OCI-LY7 (cell line): ENCODE measurements around the gene LIMK2.

Experiments used
- EZH2phosphoT487 ChIP-seq: fragments of 200-600 bp; sonication (generic); IDR thresholded peaks from 2 replicates; pipeline ENCODE4 v1.6.1; 2018; ENCODE audit warnings: low read depth, borderline replicate concordance, mild to moderate bottlenecking, mixed run types, antibody characterized with exemption, low read length, moderate library complexity, mixed read lengths
- TF ChIP-seq, protein P1 (sequence below): fragments of 200-600 bp; sonication (generic); conservative IDR thresholded peaks from 2 replicates; pipeline ENCODE4 v1.5.1; 2014; ENCODE audit warnings: mild to moderate bottlenecking, antibody characterized with exemption, low read length, moderate library complexity, mixed read lengths

DNA sequence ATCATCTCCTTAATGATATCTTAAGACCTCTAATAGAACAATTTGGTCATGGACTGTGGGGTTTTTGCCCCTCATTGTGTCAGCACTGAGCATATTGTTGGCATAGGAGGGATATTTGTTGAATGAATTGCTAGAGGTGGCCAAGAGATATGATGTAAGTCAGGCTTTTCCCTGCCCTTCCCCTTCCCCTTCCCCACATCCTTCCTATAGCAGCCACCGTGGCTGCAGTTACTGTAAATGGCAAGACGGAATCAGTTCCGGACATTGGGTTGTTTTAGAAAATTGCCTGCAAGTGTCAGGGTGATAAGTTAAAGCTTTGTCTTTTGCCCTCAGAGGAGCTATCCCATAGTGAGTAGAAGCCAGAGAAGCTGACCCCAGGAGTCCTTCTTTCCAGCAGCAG is 23.0 kb downstream of the LIMK2 start:
- TF ChIP-seq EZH2phosphoT487 = no peak
- TF ChIP-seq, protein P1, sequence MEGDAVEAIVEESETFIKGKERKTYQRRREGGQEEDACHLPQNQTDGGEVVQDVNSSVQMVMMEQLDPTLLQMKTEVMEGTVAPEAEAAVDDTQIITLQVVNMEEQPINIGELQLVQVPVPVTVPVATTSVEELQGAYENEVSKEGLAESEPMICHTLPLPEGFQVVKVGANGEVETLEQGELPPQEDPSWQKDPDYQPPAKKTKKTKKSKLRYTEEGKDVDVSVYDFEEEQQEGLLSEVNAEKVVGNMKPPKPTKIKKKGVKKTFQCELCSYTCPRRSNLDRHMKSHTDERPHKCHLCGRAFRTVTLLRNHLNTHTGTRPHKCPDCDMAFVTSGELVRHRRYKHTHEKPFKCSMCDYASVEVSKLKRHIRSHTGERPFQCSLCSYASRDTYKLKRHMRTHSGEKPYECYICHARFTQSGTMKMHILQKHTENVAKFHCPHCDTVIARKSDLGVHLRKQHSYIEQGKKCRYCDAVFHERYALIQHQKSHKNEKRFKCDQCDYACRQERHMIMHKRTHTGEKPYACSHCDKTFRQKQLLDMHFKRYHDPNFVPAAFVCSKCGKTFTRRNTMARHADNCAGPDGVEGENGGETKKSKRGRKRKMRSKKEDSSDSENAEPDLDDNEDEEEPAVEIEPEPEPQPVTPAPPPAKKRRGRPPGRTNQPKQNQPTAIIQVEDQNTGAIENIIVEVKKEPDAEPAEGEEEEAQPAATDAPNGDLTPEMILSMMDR = no peak
